K562 (cell line): Measurements from ENCODE around the gene CNP. TPM values are rescaled to one million over a fixed set of nuclear protein-coding genes. Genes with fewer than 3 reads are reported as not detected.

ENCODE experiments used
- ATF1 ChIP-seq, 2 experiments: fragments of 450-650 bp in 1 of 2; IDR thresholded peaks; 2 replicates each; pipeline ENCODE4 v1.6.1; 2016; ENCODE audit warnings: missing compliant biosample characterization in 1 of 2, missing genetic modification characterization in 1 of 2
- CTBP1 ChIP-seq: fragments of 450-650 bp; IDR thresholded peaks from 2 replicates; pipeline ENCODE4 v1.6.1; 2016; ENCODE audit warnings: borderline replicate concordance
- FUS ChIP-seq: fragments of 200-400 bp; formaldehyde crosslinking; optimal IDR thresholded peaks from 2 replicates; pipeline ENCODE3; 2017; ENCODE audit warnings: low read depth, low read length
- JUN ChIP-seq, 2 experiments: sonication (generic) in 1 of 2; formaldehyde crosslinking in 1 of 2; IDR thresholded peaks; 2 replicates each; pipeline versions ENCODE4 v1.6.1 to v1.8.0; 2012 to 2022; ENCODE audit warnings: borderline replicate concordance in 2 of 2, mild to moderate bottlenecking in 2 of 2, improper control_type of control experiment in 1 of 2, low read depth in 1 of 2, low read length in 1 of 2, missing genetic modification reagents in 1 of 2
- NR2C1 ChIP-seq, 2 experiments: fragments of 450-650 bp; IDR thresholded peaks; 2 replicates each; pipeline ENCODE4 v1.6.1; 2017; ENCODE audit warnings: mild to moderate bottlenecking in 2 of 2, antibody characterized with exemption in 1 of 2, inconsistent platforms in 1 of 2, missing compliant biosample characterization in 1 of 2, missing genetic modification characterization in 1 of 2
- RUNX1 ChIP-seq: sonication (generic); IDR thresholded peaks from 2 replicates; pipeline ENCODE4 v1.6.1; 2016; ENCODE audit warnings: antibody characterized with exemption, low read depth
- SRF ChIP-seq, 2 experiments: fragments of 250-450, 450-650 bp in 1 of 2; sonication (Bioruptor Pico) in 1 of 2; sonication (generic) in 1 of 2; formaldehyde crosslinking; IDR thresholded peaks; 2 replicates each; pipeline versions ENCODE4 v1.5.0 to v1.5.1; 2020 to 2022; ENCODE audit warnings: mild to moderate bottlenecking in 1 of 2, missing genetic modification reagents in 1 of 2
- ZKSCAN8 ChIP-seq: fragments of 200-800 bp; sonication (Bioruptor generic); IDR thresholded peaks from 2 replicates; pipeline ENCODE4 v1.6.1; 2016; ENCODE audit warnings: missing genetic modification characterization, missing compliant biosample characterization
- ZNF644 ChIP-seq: fragments of 200-800 bp; sonication (Bioruptor generic); IDR thresholded peaks from 2 replicates; pipeline ENCODE4 v1.6.1; 2016; ENCODE audit warnings: low read depth, missing genetic modification characterization, missing compliant biosample characterization
- polyA plus RNA-seq, 8 experiments: library from polyadenylated mRNA; depleted of rRNA in 4 of 8; stranded (reverse) in 5 of 8; unstranded in 3 of 8; fragments of >200 nt; fragmentation: Nextera tagmentation in 2 of 8; fragmentation: Illumina TruSeq in 1 of 8; extraction: Ambion mirVana in 2 of 8; extraction: Trizol in 1 of 8; gene quantifications; 2 replicates each; pipeline versions ENCODE4 v1.2.1 to v1.2.3, GENCODE V29; 2011 to 2014; ENCODE audit warnings: inconsistent platforms in 1 of 8, missing spikeins in 1 of 8
- total RNA-seq, 7 experiments: library from RNA; depleted of rRNA in 6 of 7; stranded (reverse); fragments of >200 nt in 6 of 7; fragmentation: Illumina TruSeq in 2 of 7; extraction: Trizol in 2 of 7; gene quantifications; 2 replicates each; pipeline versions ENCODE4 v1.2.1 to v1.2.3, GENCODE V29; 2011 to 2021; ENCODE audit warnings: low replicate concordance in 1 of 7

The CNP gene
- total and polyA plus RNA-seq, 9 of the 15 experiments (the other 6 are each of a cell fraction or from before 2014, with no cell fraction given) = 1.7 to 52.0 (median 29.1) TPM

DNA sequence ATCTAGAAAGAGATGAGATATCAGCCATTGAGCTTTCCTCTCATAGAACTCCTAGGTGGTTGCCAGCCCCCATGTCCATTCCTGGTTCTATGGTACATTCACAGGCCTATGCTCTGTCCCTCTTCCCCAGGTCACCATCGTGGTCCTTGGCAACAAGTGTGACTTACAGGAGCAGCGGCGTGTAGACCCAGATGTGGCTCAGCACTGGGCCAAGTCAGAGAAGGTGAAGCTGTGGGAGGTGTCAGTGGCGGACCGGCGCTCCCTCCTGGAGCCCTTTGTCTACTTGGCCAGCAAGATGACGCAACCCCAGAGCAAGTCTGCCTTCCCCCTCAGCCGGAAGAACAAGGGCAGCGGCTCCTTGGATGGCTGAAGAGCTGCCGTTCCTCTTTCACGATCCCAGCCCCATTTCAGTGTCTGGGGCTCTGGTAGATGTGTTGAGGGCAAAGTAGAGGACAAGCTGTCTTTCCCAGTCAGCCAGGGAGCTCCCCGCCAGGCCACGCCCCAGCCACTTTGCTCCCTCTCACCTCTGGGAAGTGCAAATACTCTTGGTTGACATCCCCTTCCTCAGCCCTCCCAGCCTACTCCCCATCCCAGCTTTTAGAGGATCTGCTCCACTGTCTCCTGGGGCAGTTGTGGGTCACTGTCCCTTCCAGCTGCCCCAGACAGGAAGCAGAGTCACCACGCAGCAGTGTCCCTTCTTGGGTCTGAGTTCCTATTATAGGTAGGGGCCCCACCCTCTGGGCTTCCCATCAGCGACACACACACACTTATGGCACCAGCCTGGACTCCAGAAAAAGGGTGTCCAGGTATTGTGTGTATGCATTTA, 57.1 kb downstream of the CNP start (continued):
- TF ChIP-seq NR2C1 (IDR thresholded peaks at IDR 0.05) (no peak; the same call in 1 of the 2 replicates), NR2C1 (tag; IDR thresholded peaks at IDR 0.05) (peak; percentile 74), FUS (no peak), ZNF644 (tag) (no peak; the same call in 1 of the 2 replicates), JUN (IDR thresholded peaks at IDR 0.05; ENCODE audit: borderline replicate concordance, low read depth, low read length) (peak; percentile 77), JUN (CRISPR knock-in tag; IDR thresholded peaks at IDR 0.05; ENCODE audit: borderline replicate concordance) (no peak), ATF1 (CRISPR knock-in tag; IDR thresholded peaks at IDR 0.05) (no peak), ATF1 (tag; IDR thresholded peaks at IDR 0.05) (0 out of 2 replicates have a peak, but pooled peaks have one; percentile 35), ZKSCAN8 (CRISPR knock-in tag) (peak; percentile 69), SRF (CRISPR knock-in tag; IDR thresholded peaks at IDR 0.05) (peak in 1 of 2 experiments; percentile 65; a peak in 1 of 4 replicates), CTBP1 (peak; percentile 71; the same call in 1 of the 2 replicates), RUNX1 (no peak)
